ENCODE data around the gene ANGPT4. TPM values are rescaled to one million over a fixed set of nuclear protein-coding genes. Genes with fewer than 3 reads are reported as not detected.
A peak's percentile ranks its signal among the peaks of the same experiment; 100 is the strongest.

The ANGPT4 gene
- total RNA-seq, 6 experiments from 2014 or later = 0.04 to 0.12 TPM; not detected in 4

- ATAC-seq (no peak), DNase-seq (no peak)
- intact Hi-C loops (cut with DNase I) = no loop called here
- 88% methylated on average over 5 of the region's 7 CpGs for WGBS (ENCODE audit: insufficient coverage, low coverage, low lambda C conversion rate, missing lambda C conversion rate)
- no peak for TF ChIP-seq POLR2A (IDR thresholded peaks at IDR 0.05)
- TF ChIP-seq, protein P1, sequence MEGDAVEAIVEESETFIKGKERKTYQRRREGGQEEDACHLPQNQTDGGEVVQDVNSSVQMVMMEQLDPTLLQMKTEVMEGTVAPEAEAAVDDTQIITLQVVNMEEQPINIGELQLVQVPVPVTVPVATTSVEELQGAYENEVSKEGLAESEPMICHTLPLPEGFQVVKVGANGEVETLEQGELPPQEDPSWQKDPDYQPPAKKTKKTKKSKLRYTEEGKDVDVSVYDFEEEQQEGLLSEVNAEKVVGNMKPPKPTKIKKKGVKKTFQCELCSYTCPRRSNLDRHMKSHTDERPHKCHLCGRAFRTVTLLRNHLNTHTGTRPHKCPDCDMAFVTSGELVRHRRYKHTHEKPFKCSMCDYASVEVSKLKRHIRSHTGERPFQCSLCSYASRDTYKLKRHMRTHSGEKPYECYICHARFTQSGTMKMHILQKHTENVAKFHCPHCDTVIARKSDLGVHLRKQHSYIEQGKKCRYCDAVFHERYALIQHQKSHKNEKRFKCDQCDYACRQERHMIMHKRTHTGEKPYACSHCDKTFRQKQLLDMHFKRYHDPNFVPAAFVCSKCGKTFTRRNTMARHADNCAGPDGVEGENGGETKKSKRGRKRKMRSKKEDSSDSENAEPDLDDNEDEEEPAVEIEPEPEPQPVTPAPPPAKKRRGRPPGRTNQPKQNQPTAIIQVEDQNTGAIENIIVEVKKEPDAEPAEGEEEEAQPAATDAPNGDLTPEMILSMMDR (IDR thresholded peaks at IDR 0.05) = no peak
- Histone ChIP-seq H3K4me1 (no peaks in the 10 kb centered on the region), H3K9me3 (no peaks in the 10 kb centered on the region), H3K27me3 (no peaks in the 10 kb centered on the region), H3K36me3 (no peaks in the 10 kb centered on the region), H3K27ac (no peak overlapping the region), H3K4me3 (no peak overlapping the region)
These were observed 89.3 kb downstream of the ANGPT4 start for GRCh38 chr20:826695-827323.

- H3K27ac ChIP-seq = no peak overlapping the region
- H3K4me1 ChIP-seq = no peaks in the 10 kb centered on the region
- no peaks in the 10 kb centered on the region for H3K9me3 ChIP-seq
- peak in 1 of 4 donors; percentile 45 for ATAC-seq
- H3K4me3 ChIP-seq = no peak overlapping the region
- WGBS (ENCODE audit: insufficient coverage, low coverage, low lambda C conversion rate, missing lambda C conversion rate) = 76% methylated on average over 4 of the region's 9 CpGs
- TF ChIP-seq, protein P1 (IDR thresholded peaks at IDR 0.05) = no peak
- intact Hi-C loops (cut with DNase I) = no loop called here
- no peak for DNase-seq
- H3K36me3 ChIP-seq = no peaks in the 10 kb centered on the region
- no peaks in the 10 kb centered on the region for H3K27me3 ChIP-seq
These were observed 90.3 kb downstream of the ANGPT4 start for GRCh38 chr20:825710-826421.

DNA sequence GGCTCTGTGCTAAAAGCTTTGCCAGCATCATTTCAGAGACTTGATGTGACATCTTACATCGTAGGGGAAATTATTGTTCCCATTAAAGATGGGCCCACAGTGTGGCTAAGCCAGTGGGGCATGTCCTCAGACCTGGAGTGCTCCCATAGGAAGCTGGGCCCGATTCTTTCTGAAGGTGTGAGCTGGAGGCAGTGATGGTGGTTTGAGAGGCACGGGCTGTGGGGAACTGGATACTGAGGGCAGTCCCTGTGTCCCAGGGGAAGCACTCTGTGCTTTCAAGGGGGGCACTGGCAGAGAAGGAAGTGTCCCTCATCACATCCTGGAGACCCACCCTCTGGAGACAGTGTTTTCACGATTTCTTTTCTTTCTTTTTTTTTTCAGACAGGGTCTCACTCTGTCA lies 91.2 kb downstream of the ANGPT4 start:
- Histone ChIP-seq H3K4me1 (no peaks in the 10 kb centered on the region), H3K27ac (no peak overlapping the region), H3K9me3 (no peaks in the 10 kb centered on the region), H3K27me3 (no peaks in the 10 kb centered on the region), H3K36me3 (no peaks in the 10 kb centered on the region), H3K4me3 (no peak overlapping the region)
- TF ChIP-seq POLR2A (IDR thresholded peaks at IDR 0.05) = no peak
- TF ChIP-seq, protein P1 (IDR thresholded peaks at IDR 0.05) = no peak
- DNase-seq (no peak), ATAC-seq (no peak)
- WGBS (ENCODE audit: insufficient coverage, low coverage, low lambda C conversion rate, missing lambda C conversion rate) = 73% methylated on average over 3 of the region's 4 CpGs
- intact Hi-C loops (cut with DNase I) = no loop called here

DNA sequence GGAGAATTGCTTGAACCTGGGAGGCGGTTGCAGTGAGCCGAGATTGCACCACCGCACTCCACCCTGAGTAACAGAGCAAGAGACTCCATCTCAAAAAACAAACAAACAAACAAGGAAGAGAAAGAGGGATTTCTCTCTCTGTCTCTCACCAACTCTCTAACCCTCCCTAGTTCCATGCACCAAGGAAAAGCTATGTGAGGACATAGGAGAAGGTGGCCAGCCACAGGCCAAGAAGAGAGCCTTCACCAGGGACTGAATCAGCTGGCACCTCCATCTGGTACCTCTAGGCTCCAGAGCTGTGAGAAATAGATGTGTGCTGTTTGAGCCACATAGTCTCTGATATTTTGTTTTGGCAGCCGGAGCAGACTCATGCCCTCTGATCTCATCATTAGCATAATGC lies 91.6 kb downstream of the ANGPT4 start:
- H3K9me3 ChIP-seq = no peaks in the 10 kb centered on the region
- no peaks in the 10 kb centered on the region for H3K27me3 ChIP-seq
- DNase-seq = no peak
- 100% methylated on average over 2 of the region's 4 CpGs for WGBS (ENCODE audit: insufficient coverage, low coverage, low lambda C conversion rate, missing lambda C conversion rate)
- no peak overlapping the region for H3K27ac ChIP-seq
- no peaks in the 10 kb centered on the region for H3K4me1 ChIP-seq
- no peaks in the 10 kb centered on the region for H3K36me3 ChIP-seq
- TF ChIP-seq, protein P1 (IDR thresholded peaks at IDR 0.05) = no peak
- no peak for TF ChIP-seq POLR2A (IDR thresholded peaks at IDR 0.05)
- ATAC-seq = no peak
- no peak overlapping the region for H3K4me3 ChIP-seq
- intact Hi-C loops (cut with DNase I) = no loop called here
